Activated T-helper 1 cell treated with anti-CD3 and anti-CD28 coated beads, Interleukin-12 subunit alpha, Interleukin-12 subunit beta, Interleukin-2, Interleukin-4 antibody, amounts not matched to agents 30 ng/mL and 10 ng/mL and 1 ng/mL, durations not matched to agents 14 hours and 24 hours and 36 hours (primary cell): ENCODE measurements around the gene CATSPERZ. TPM values are rescaled to one million over a fixed set of nuclear protein-coding genes. Genes with fewer than 3 reads are reported as not detected.

ENCODE experiments used
- DNase-seq: peaks from one replicate; pipeline ENCODE4 v3.0.0; 2021; ENCODE audit warnings: low spot score
- H3K27ac Mint-ChIP-seq: one replicate; pipeline ENCODE4 v1.8.0; 2021; ENCODE audit warnings: mild to moderate bottlenecking, mixed read lengths
- H3K27me3 Mint-ChIP-seq: one replicate; pipeline ENCODE4 v1.8.0; 2022; ENCODE audit warnings: mild to moderate bottlenecking, moderate library complexity, mixed read lengths; ENCODE audit not compliant: insufficient read depth
- H3K36me3 Mint-ChIP-seq: one replicate; pipeline ENCODE4 v1.8.0; 2021; ENCODE audit warnings: low read depth, mixed read lengths
- H3K4me1 Mint-ChIP-seq: one replicate; pipeline ENCODE4 v1.8.0; 2021; ENCODE audit warnings: low read depth, mixed read lengths
- H3K4me3 Mint-ChIP-seq: one replicate; pipeline ENCODE4 v1.8.0; 2021; ENCODE audit warnings: mild to moderate bottlenecking, moderate library complexity, mixed read lengths
- H3K9me3 Mint-ChIP-seq: one replicate; pipeline ENCODE4 v1.8.0; 2021; ENCODE audit warnings: mixed read lengths
- intact Hi-C: fragments of 100-400 bp; cut with micrococcal nuclease; formaldehyde crosslinking; loops from one replicate; pipeline ENCODE4 v1.15.1; 2024
- total RNA-seq: library from RNA; stranded (reverse); gene quantifications from 2 replicates; pipeline ENCODE4 v1.2.3, GENCODE V29; 2022

Gene CATSPERZ
- total RNA-seq, 1 donor from 2014 or later = 0.47 TPM

DNA sequence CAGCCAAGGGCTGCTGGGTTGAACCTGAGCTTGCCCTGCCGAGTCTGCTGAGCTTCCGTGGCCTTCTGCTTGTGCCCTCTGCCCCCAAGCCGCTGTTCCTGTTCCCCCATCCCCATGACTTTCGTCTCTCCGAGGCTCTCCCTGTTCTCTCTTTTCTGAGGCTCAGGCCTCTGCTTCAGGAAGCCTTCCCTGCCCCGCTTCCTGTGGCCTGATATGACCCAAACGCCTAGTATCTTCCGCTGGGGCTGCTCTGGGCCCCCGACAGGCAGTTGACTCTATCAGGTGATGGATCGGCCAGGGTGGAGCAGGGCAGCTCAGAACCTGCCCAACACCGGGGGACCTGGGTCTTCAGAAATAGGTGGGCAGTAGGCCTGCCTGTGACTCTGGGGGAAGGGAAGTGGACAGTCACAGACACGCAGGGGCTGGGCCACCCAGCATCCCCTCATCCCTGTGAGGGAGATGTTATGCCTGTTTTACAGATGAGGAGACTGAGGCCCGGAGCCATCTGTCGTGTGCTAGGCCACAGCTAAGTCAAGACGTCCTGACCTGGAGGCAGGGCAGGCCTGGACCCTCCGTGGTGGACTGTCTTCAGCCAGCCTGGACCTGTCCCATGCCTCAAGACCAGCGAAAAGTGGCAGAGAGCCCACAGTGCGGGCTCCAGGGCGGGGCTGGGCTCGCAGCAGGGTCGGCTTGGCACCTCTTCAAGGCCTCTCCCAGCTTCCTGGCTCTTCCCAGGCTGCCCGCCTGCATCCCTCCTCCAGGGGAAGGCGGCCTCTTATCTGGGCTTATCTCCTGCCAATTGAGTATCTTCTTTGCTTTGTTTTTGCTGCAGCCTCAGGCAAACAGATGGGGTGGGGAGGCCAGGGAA is 31.9 kb upstream of the CATSPERZ start:
- Mint-ChIP-seq H3K27me3 (no peaks in the 10 kb centered on the region), H3K4me3 (peak overlapping the region; percentile 89), H3K4me1 (peaks cover 31% of the 10 kb centered on the region), H3K9me3 (no peaks in the 10 kb centered on the region), H3K27ac (peak overlapping the region; percentile 97), H3K36me3 (peaks cover 11% of the 10 kb centered on the region)
- intact Hi-C loops = no loop called here
- DNase-seq = no peak

- intact Hi-C loops = loop anchor here (1.0 kb wide), 4 partner anchors 18 to 82 kb away; partner anchors contain the start of genes FERMT3, PLCB3 and PPP1R14B
Measured at GRCh38 chr11:64268893-64269539, 31.1 kb upstream of the CATSPERZ start.

GRCh38 chr11:64269540-64270220 is 30.5 kb upstream of the CATSPERZ start:
- no peaks in the 10 kb centered on the region for H3K9me3 Mint-ChIP-seq
- intact Hi-C loops = loop anchor here (1.0 kb wide), 9 partner anchors 16 to 82 kb away; partner anchors contain the start of genes DNAJC4, ESRRA, FERMT3 and FKBP2
- H3K4me1 Mint-ChIP-seq = peaks cover 31% of the 10 kb centered on the region
- H3K36me3 Mint-ChIP-seq = peaks cover 11% of the 10 kb centered on the region
- peak overlapping the region; percentile 89 for H3K4me3 Mint-ChIP-seq
- peak; percentile 98 for DNase-seq
- peak overlapping the region; percentile 97 for H3K27ac Mint-ChIP-seq
- H3K27me3 Mint-ChIP-seq = no peaks in the 10 kb centered on the region

More at GRCh38 chr11:64268893-64269539, 31.1 kb upstream of the CATSPERZ start:
- Mint-ChIP-seq H3K9me3 (no peaks in the 10 kb centered on the region), H3K36me3 (peaks cover 11% of the 10 kb centered on the region), H3K4me3 (peak overlapping the region; percentile 89), H3K4me1 (peaks cover 31% of the 10 kb centered on the region), H3K27ac (peak overlapping the region; percentile 97), H3K27me3 (no peaks in the 10 kb centered on the region)
- peak; percentile 55 for DNase-seq

DNA sequence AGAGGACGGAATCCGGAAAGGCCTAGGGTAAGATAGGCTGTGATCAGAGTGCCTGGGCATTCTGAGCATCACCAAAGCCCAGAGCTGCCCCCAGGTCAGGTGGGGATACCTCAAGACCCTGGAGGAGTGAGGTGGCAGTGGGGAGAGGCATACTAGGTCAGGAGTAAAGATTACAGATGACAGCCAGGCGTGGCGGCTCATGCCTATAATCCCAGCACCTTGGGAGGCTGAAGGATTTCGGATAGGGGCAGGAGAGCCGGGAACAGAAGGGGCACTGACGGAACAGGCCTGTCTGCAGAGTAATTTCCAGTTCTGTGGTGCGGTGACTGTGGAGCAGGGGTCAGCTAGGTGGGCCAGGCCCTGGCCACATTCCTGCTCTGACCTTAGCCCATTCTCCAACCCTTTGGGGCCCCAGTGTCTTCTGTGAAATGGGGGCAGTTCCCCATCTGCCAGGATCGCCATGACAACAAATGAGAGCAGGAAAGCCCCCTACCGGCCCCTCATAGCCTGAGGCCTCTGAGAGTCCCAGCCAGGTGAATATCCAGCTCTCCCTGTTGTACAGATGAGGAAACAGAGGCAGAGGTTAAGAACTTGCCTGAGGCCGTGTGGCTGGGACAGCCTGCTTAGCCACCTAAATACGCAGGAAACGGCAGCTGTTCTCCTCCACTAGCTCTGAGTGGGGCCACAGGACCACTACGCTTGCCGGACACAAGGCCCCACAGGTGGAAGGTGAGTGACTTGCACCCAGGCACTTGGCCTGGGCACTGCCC is 24.9 kb upstream of the CATSPERZ start:
- H3K4me3 Mint-ChIP-seq = no peak overlapping the region
- no peak overlapping the region for H3K27ac Mint-ChIP-seq
- no peaks in the 10 kb centered on the region for H3K27me3 Mint-ChIP-seq
- H3K4me1 Mint-ChIP-seq = peaks cover 13% of the 10 kb centered on the region
- no peaks in the 10 kb centered on the region for H3K9me3 Mint-ChIP-seq
- DNase-seq = no peak
- H3K36me3 Mint-ChIP-seq = peaks cover 5% of the 10 kb centered on the region
- intact Hi-C loops = no loop called here

DNA sequence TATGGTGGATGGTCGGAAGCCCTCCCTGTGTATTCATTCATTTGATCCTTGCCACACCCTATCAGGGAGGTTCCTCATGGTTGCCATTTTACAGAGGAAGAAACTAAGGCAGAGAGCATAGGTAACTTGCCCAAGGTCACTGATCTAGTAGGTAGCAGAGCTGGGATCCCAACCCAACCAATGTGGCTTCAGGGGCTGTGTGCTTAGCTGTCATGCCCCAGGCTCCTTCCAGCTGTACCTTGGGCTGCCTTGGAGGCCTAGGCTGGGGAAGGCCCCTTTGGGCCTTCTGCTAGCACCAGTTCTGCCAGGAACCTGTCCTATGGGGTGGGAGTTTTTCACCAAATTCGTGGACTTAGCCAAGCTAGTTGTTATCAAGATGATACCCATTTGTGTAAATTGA is 24.3 kb upstream of the CATSPERZ start:
- intact Hi-C loops = no loop called here
- no peak overlapping the region for H3K4me3 Mint-ChIP-seq
- H3K27ac Mint-ChIP-seq = no peak overlapping the region
- DNase-seq = no peak
- H3K36me3 Mint-ChIP-seq = peaks cover 5% of the 10 kb centered on the region
- H3K27me3 Mint-ChIP-seq = no peaks in the 10 kb centered on the region
- H3K9me3 Mint-ChIP-seq = no peaks in the 10 kb centered on the region
- H3K4me1 Mint-ChIP-seq = peaks cover 10% of the 10 kb centered on the region

DNA sequence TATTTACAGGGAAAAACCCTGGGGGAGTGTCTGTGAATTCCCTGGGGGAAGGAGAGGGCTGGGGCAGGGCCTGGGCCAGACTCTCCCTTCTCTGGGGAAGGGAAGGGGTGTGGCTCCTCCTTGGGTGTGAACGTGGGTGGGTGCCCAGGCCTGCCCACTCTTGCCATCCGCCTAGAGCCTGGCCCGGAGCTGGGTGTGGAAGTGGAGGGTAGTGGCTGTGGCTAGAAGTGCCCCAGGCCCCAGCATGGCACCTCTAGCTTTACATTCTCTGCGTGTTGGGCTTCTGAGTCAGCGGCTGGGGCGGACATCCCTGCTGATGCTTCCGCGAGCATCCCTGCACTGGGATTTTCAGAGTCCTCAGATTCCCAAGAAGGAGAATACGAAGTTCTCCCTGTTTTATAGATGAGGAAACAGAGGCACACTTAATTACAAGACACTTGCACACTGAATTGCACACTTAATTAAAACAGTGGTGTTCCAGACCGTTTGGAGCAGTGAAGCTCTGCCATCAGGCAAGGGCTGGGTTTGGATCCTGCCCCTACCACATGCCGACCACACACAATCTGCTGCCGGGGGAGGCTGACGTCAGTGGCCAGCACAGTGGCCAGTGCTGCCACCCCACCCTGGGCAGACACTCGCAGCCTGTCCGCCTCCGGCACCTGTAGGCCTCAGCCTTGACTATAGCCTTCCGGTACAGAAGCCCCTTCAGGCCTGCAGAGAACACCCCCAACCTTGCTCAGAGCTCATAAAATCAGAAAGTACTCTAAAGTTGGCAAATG is 23.3 kb upstream of the CATSPERZ start:
- Mint-ChIP-seq H3K27me3 (no peaks in the 10 kb centered on the region), H3K9me3 (no peaks in the 10 kb centered on the region), H3K27ac (no peak overlapping the region), H3K4me1 (peaks cover 17% of the 10 kb centered on the region), H3K36me3 (peaks cover 12% of the 10 kb centered on the region), H3K4me3 (no peak overlapping the region)
- DNase-seq = no peak
- intact Hi-C loops = no loop called here

DNA sequence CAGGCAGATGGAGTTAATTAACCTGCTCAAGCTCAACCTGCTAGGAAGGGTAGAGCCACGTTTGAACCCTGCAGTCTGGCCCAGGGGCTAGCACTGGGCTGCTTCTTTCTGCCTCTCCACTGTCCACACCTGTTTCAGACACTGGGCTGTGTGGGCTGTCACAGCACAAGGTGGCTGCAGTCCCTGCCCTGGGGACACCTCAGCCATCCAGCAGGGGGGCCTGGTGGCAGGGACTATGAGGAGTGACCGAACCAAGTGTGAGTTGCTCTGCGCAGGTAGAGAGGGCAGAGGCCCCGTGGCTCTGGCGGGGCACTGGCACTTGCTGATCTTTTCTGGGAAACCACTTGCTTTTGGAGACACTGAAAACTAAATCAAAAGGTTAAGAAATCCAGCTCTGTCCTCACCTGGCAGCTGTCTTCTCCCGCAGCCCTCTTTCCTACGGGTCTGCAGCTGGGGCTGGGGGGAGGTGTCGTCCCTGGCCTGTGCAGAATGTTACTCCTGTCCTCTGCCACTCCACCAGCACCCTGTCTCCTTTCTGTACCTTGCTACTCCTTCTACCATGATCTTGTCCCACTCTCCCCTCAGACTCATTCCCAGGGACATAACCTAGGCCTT is 21.5 kb upstream of the CATSPERZ start:
- Mint-ChIP-seq H3K4me3 (no peak overlapping the region), H3K36me3 (peaks cover 11% of the 10 kb centered on the region), H3K9me3 (no peaks in the 10 kb centered on the region), H3K4me1 (peaks cover 17% of the 10 kb centered on the region), H3K27me3 (no peaks in the 10 kb centered on the region), H3K27ac (peak overlapping the region; percentile 43)
- intact Hi-C loops = no loop called here
- no peak for DNase-seq

DNA sequence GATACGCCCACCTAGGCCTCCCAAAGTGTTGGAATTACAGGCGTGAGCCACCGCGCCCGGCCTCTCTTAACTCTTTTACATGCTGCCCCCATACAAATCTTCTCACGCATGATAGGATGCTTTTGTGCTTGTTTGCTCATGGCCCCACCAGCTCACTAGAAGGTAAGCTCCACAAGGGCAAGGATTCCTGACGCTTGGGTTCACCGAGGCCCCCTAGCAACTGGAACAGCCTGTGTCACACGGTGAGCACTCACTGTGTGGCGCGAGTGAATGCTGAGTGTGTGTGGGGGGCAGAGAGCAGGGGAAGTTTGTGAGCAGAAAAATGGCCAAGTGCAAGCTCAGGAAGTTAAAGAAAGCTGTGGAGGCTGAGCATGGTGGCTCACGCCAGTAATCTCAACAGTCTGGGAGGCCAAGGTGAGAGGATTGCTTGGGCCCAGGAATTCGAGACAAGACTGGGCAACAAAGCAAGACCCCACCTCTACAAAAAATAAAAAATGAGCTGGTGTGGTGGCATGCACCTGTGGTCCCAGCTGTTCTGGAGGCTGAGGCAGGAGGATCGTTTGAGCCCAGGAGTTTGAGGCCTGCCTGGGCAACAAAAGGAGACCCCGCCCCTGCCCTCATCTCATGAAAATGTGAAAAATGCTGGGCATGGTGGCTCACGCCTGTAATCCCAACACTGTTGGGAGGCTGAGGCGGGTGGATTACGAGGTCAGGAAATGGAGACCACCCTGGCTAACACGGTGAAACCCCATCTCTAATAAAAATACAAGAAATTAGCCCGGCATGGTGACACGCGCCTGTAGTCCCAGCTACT is 18.0 kb upstream of the CATSPERZ start:
- no peak overlapping the region for H3K4me3 Mint-ChIP-seq
- intact Hi-C loops = loop anchor here (10.0 kb wide), 1 partner anchor 307 kb away; the partner anchor contains the start of gene COX8A

DNA sequence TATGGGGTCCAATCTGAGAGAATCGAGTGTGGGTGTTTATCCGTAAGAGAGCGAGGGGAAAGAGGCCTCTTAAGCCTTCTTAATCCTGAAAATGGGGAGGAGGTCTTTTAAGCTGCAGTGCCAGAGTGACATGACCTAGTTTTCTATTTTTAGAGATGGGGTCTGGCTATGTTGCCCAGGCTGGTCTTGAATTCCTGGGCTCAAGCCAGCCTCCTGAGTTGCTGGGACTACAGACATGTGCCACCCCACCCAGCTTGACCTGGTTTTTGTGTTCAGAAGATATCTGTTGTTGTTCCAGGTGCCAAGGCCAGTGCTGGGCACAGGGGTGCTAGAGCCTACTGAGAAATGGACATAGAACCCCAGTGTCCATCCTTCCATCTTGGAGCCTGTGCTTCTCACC is 17.1 kb upstream of the CATSPERZ start:
- intact Hi-C loops = loop anchor here (10.0 kb wide), 1 partner anchor 308 kb away; the partner anchor contains the start of gene COX8A
- H3K9me3 Mint-ChIP-seq = no peaks in the 10 kb centered on the region
- peak overlapping the region; percentile 84 for H3K4me3 Mint-ChIP-seq
- no peak overlapping the region for H3K27ac Mint-ChIP-seq
- peaks cover 13% of the 10 kb centered on the region for H3K36me3 Mint-ChIP-seq
- H3K27me3 Mint-ChIP-seq = no peaks in the 10 kb centered on the region
- DNase-seq = no peak
- peaks cover 30% of the 10 kb centered on the region for H3K4me1 Mint-ChIP-seq

More for the DNA sequence above, 18.0 kb upstream of the CATSPERZ start:
- Mint-ChIP-seq H3K36me3 (peaks cover 13% of the 10 kb centered on the region), H3K27ac (no peak overlapping the region), H3K4me1 (peaks cover 30% of the 10 kb centered on the region), H3K27me3 (no peaks in the 10 kb centered on the region), H3K9me3 (no peaks in the 10 kb centered on the region)
- DNase-seq = no peak

- intact Hi-C loops = loop anchor here (1.0 to 10.0 kb wide), 5 partner anchors 43 to 310 kb away; partner anchors contain the start of genes CCDC88B, COX8A, DNAJC4 and FKBP2
- H3K9me3 Mint-ChIP-seq = no peaks in the 10 kb centered on the region
- DNase-seq = peak; percentile 91
- H3K27ac Mint-ChIP-seq = peak within 1 kb of the TSS; percentile 95
- peak within 1 kb of the TSS; percentile 87 for H3K4me3 Mint-ChIP-seq
- peaks cover 30% of the 10 kb centered on the region for H3K4me1 Mint-ChIP-seq
- H3K36me3 Mint-ChIP-seq = peaks cover 13% of the 10 kb centered on the region
- H3K27me3 Mint-ChIP-seq = peaks cover 1% of the 10 kb centered on the region
Measured at GRCh38 chr11:64284048-64284961, 15.9 kb upstream of the CATSPERZ start, which contains the start of gene BAD. BAD (minus strand) TSS chr11:64284665; CDS start chr11:64284368, 297 bp downstream.
